SK-N-SH treated with all-trans-retinoic acid at 6 μM for 48 hours (cell line): ENCODE results near the gene GCN1.

ENCODE experiments used
- ARNTL ChIP-seq: fragments of 450-650 bp; formaldehyde crosslinking; IDR thresholded peaks from 2 replicates; pipeline ENCODE4 v1.5.0; 2020; ENCODE audit warnings: low read depth, mild to moderate bottlenecking, moderate library complexity, borderline replicate concordance
- CREB5 ChIP-seq: fragments of 250-450 bp; sonication (Bioruptor Pico); IDR thresholded peaks from 2 replicates; pipeline ENCODE4 v1.5.1; 2020; ENCODE audit warnings: low read depth, mild to moderate bottlenecking, moderate library complexity
- PATZ1 ChIP-seq: fragments of 250-450 bp; sonication (Bioruptor Pico); IDR thresholded peaks from 2 replicates; pipeline ENCODE4 v1.8.0; 2020; ENCODE audit warnings: mild to moderate bottlenecking, moderate library complexity, borderline replicate concordance
- RARB ChIP-seq: fragments of 250-450 bp; sonication (Bioruptor Pico); IDR thresholded peaks from 2 replicates; pipeline ENCODE4 v1.8.0; 2021; ENCODE audit warnings: mild to moderate bottlenecking, moderate library complexity
- SNAI2 ChIP-seq: fragments of 250-450 bp; sonication (Bioruptor Pico); IDR thresholded peaks from 2 replicates; pipeline ENCODE4 v1.5.0; 2020; ENCODE audit warnings: mild to moderate bottlenecking, moderate library complexity
- TCF4 ChIP-seq: fragments of 250-450 bp; sonication (Bioruptor Pico); IDR thresholded peaks from 2 replicates; pipeline ENCODE4 v1.8.0; 2021; ENCODE audit warnings: mild to moderate bottlenecking, moderate library complexity, borderline replicate concordance

DNA sequence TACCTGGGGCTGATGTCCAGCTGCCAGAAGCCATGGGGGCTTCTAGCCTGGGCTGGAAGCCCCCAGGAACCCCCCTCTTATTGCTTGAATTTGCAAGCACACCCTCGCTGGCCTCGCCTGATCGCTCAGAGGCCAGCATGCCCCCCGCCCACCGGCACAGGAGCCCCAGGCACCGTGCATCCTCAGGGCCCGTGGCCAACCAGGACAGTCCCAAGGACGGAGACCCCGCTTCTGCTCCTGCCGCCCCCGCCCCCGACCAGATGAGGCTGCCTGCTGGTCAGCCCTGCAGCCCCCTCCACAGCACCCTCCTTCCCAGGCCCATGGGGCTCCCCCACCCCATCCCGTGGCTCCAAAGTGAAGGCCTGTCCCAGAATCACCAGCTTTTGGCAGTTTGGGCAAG, 99.2 kb downstream of the GCN1 start:
- no peak for TF ChIP-seq ARNTL
- TF ChIP-seq TCF4: no peak
- TF ChIP-seq RARB: no peak
- no peak for TF ChIP-seq SNAI2 (CRISPR knock-in tag)
- TF ChIP-seq CREB5 (CRISPR knock-in tag): no peak
- TF ChIP-seq PATZ1: no peak
